Transverse colon (tissue), 4 donors: ENCODE results near the gene SLC39A11.

ENCODE experiments used
- CTCF ChIP-seq, 5 experiments: fragments of 200-600 bp in 3 of 5; fragments of 450-650 bp in 2 of 5; sonication (generic) in 3 of 5; IDR thresholded peaks; 1 replicate in 2 of 5; 2 replicates in 3 of 5; pipeline ENCODE4 v1.5.1; 2016 to 2017; ENCODE audit warnings: antibody characterized with exemption in 5 of 5, inconsistent platforms in 3 of 5, mild to moderate bottlenecking in 2 of 5, moderate library complexity in 1 of 5
- EP300 ChIP-seq: sonication (generic); formaldehyde crosslinking; IDR thresholded peaks from one replicate; pipeline ENCODE4 v1.6.1; 2017; ENCODE audit warnings: antibody characterized with exemption, low read depth
- POLR2A ChIP-seq: fragments of 450-650 bp; IDR thresholded peaks from one replicate; pipeline ENCODE4 v1.6.1; 2016; ENCODE audit warnings: antibody characterized with exemption, mild to moderate bottlenecking, moderate library complexity
- POLR2AphosphoS5 ChIP-seq, 3 donors: sonication (generic); formaldehyde crosslinking; IDR thresholded peaks; one replicate each; pipeline ENCODE4 v1.6.1; 2016; ENCODE audit warnings: antibody characterized with exemption in 3 of 3

GRCh38 chr17:72761431-72761830 is 331.1 kb downstream of the SLC39A11 start:
- no peak for TF ChIP-seq CTCF (IDR thresholded peaks at IDR 0.05)
- no peak for TF ChIP-seq EP300
- no peak for TF ChIP-seq POLR2A
- TF ChIP-seq POLR2AphosphoS5 (IDR thresholded peaks at IDR 0.05): no peak
